GM19043 (cell line): Measurements from ENCODE around the gene AMBRA1.
A peak's percentile ranks its signal among the peaks of the same experiment; 100 is the strongest.

Experiments used
- ATAC-seq: cut with Tn5 transposase; IDR thresholded peaks from one replicate; pipeline ENCODE4 v1.9.1; 2021; ENCODE audit warnings: low read depth; ENCODE audit not compliant: unreplicated experiment

The AMBRA1 gene

DNA sequence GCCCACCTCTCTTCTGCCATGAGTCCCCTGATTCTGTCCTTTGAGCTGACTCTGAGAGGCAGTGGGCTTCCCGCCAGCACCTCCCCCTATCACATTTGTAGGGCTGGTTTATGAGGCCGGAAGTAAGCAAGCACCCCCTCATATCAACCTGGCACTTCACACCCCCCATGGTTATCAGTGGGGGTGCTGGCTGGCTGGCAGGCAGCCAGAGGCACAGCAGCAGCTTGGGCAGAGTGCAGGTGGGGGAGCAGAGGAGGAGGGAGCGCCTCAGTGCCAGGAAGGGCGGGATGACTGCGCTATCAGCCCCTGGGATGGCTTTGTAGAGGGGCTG, 179.4 kb downstream of the AMBRA1 start:
- no peak for ATAC-seq

DNA sequence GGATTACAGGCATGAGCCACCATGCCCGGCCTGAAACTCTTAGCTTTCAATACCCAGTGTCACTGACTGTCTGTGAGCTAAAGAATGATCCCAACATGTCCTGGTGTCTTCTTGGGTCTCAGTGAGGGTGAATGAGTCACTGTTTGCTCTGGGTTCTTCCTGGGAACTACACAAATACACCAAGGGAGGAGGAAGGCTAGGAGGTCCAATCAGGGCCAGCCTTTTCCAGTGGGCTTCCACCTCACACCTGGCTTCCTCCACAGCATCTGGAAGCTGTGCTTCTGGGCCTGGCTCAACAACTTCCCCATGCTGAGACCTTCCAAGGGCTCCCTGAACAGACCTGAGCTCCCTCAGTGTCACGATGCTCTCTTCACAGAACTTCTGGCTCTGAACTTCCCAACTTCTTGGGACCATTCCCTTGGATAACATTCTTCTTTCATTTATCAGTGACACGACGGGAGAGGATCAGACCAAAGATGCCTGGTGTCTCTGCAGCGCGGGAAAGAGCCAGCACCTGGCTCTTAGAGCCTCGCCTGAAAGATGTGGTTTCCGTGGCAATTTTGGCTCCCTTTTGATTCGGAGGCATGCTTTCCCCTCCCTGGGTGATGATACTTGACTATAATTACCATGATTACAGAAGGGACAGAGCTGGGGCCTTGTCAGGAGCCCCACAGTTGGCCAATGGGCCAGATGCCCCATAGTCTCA, 179.9 kb downstream of the AMBRA1 start:
- ATAC-seq: no peak

DNA sequence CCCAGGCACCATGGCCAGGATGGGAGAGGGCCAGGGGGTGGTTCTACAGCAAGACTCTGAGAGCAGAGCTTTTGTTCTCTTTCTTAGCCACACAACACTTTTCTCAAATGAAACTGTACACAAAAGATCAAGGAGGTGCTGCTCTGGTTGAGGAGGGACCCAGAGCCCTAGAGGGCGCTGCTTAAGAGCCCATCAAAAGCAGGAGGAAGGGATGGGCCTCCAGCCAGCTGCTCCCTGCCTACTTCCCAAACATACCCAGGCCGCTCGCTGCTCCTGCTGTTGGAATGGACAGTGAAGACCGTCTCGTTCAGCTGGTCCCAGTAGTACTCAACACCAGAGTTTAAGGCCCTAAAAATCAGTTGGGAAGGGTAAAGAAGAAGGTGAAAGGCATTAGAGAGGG, 183.8 kb downstream of the AMBRA1 start:
- ATAC-seq: no peak

DNA sequence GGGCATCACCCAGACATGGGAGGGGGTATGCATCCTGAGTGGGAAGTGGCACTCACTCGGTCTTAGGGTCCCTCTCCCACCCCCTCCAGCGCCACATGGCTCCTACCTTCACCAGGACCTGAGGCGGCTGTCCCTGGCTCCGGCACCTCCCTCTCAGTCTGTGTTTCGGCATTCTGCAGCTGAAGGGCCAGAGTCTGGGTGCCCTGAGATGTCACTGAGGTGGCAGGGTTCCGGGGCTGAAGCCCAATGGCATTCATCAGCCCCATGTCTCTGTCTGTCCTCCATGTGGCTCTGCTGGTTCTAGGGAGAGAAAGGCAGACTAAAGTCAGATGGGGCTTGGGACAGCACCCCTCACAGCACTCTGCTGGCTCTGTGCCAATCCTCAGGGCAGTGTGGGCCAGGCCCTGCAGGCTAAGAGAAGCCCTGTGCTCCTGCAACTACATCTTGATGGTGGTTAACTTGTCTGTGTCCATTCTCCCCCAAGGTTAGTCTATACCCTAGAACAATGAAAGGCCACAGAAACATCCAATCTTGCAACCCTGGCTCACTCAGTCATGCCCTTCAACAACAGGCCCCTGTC, 185.3 kb downstream of the AMBRA1 start:
- ATAC-seq: no peak

DNA sequence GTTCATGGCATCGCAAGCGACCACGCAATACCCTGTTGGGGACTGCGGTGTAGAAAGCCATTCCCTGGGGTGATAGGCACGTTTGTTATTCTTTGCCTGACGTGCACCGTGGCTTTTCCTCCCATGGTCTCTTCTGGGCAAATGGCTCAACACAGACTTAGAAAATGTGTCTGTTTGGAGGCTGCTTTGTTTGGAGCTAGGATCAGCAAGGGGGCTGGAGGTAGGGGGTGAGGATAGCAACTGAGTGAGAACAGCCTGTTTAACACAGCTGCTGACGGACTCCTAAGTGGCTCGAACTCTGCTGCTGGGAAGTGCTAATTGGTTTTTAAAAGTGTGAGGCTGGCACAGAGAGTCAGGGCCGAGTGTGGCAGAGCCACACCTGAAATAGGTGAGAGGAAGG, 186.2 kb downstream of the AMBRA1 start:
- no peak for ATAC-seq

DNA sequence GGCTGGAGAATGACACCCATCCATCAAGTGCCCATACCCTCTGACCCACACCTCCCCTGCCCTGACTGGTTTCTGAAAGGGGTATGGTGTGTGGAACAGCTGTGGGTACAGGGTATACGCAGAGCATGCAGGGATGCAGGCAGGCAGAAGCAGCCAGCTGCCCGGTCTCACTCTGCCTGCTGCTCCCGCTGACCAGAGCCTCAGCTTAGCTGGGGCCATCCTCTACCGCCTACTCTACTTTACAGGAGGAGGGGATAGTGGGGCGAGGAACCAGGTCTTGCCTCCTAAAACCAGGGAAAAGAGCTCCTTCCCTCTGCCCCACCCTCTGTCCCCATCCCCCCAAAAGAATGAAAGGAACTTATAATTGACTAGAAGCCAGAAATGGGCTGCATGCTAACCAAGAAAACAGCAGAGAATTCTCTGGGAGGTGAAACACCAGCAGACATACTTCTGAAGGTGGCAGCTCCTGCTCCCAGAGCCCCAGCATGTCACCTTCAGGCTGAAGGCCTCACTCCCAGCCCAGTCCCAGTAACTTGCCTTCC, 189.3 kb downstream of the AMBRA1 start:
- no peak for ATAC-seq

DNA sequence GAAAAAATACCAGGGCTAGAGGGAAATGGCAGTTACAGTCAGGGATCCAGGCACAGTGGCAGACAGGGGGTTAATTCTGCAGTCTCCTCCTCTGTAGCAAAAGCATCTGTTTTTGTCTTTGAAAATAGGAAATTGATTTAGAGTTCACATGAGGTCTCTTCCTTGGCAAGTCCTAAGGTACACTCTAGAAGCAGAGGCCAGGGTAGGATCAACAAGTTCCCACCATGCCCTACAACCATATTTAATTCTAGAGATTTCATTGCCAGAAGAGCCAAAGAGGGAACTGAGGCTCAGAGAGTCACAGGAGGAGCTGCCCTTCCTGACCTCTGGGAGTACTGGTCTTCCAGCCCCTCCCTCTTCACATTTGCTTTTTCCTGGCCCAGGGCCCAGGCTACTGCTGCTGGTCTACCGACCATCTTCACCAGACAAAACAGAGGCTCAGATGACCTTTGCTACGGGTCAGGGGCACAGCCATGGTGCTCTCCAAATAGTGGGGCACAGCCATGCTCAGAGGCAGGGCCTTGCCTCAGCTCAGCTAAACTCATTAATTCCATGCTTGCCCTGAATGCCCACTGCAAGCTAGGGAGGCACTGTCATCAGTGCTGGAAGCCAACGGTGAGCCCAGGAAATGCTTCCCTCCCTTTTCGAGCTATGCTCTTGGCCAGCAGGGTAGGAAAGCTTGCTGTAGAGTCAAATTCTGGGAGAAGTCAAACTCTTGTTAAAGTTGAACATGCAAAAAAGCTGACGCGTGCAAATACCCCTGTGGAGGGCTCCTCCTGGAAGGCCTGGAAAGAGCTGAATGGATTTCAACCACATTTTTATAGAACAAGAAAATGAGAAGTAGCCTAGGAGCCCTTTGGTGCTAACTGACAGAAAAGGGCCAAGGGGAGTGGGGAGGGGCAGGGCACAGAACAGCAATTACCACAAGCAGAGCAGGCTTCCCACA, 190.6 kb downstream of the AMBRA1 start:
- ATAC-seq: no peak

DNA sequence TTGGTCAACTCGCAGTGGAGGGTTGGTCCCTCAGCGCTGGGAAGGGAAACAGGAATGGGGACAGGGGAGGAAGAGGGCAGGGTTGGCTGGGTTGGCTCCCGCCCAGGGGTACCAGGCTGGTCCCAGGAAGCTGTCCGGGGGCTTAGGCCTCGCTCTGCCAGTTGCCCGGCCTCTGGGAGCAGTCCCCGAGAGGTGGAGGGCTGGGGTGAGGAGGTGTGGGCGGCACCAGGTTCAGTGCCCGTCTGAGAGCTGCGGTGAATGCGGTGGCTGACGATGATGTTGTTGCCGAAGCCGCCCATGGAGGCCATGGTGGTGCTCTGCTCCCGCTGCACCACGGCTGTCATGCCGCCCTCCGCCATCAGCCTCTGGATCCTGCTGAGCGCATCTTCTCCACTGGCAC, 196.3 kb downstream of the AMBRA1 start:
- no peak for ATAC-seq

DNA sequence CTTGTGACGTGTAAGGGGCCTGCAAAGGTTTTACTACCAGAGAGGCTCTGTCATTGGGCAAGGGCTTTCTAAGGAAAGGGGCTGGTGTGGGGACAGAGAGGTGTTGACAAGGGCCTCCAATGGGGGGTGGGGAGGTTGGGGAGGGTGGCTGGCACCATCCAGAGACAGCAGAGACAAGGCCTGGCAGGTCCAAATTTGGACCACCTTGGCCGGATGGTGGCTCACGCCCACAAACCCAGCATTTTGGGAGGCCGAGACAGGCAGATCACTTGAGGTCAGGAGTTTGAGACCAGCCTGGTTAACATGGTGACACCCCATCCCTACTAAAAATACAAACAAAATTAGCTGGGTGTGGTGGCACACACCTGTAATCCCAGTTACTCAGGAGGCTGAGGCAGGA, 200.1 kb downstream of the AMBRA1 start:
- no peak for ATAC-seq

DNA sequence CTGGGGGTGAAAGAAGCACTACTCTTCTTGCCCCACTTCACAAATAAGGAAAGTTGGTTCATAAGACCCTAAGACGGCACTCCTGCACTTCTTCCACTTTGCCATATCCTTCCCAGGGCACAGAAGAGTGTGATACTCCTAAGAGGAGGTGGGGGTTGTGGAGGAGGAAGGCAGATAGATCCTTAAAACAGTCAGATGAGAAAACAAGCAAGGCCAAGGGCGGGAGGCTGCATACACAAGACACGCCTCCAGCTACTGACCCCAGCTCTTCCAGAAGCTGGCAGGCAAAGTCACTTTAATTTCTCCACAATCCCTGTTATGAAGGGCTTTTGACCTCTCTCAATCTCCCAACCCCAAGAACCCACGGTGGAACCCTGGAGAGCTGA, 200.6 kb downstream of the AMBRA1 start:
- no peak for ATAC-seq

DNA sequence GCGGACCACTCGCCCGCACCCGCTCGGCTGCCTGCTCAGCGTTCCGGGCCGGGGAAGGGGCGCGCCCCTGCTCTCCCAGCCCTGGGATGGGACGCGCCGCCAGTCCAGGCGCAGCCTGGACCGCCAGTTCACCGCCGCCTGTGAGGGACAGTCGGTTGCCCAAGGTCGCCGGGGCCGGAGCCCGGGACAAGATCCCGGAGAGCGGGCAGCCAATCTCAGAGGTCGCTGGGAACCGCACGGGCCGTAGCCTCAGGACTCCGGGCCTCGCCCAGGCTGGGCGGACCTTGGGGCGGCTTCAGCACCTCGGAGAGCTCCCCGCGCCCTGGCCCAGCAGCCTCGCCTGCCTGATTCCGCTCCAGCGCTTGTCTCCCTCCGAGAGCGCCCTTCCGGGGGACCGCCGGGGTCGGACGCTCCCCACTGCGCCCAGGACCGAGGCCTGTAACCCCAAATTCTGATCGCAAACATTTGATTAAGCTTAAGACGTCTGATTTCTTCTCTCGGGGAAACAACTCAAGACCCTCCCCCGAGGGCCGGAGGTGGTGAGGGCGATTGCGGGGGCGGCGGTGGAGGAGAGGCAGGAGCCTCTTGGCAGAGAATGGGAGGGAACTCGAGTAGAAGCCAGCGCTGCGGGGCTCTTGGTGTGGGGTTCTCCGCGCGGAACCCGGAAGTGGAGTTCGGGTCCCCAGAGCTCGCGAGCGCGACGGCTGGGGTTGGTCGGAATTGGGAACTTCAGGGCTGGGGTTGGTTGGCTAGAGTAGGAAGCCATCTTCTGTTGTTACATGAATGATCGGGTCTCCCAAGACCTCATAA, 201.2 kb downstream of the AMBRA1 start:
- ATAC-seq: peak; percentile 60

DNA sequence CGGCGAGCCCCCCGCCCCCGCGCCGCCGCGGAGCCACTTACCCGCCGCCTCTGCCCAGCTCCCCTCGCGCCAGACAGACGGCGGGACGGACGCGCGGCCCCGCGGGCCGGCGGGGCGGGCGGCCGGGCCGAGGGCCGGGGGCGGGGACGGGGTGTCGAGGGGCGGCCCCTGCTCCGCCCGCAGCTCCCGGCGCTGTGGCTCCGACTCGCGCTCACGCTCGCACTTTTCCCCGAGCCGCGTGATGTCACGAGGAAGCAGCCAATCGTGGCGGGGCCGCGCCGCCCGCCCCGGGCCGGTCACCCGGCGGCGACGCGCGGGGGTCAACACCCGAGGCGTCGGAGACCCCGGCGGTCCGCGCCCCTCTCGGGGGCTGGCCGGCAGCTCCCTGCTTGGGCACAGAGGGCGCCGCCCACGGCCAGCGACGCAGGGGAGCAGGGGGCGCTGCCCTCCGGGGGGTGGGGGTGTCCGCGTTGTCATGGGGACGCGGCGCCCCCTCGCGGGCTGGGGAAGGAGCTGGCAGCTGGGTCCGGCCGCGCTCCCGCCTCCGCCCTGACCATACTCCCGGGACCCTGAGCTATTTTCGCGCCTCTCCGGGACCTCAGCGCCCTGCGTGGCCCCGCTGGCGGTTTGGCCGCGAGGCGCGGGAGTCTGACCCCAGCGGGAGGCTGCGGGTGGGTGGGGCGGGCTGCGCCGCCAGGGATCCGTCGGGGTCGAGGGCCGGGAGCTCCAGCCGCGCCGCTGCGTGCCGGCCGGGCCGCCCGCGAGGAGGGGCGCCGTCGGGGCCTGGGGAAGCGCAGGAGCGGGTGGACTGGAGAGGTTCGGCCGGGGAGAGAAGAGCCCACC, 202.0 kb downstream of the AMBRA1 start, which contains the start of gene CHRM4:
Gene CHRM4 (minus strand): TSS at position 199 of the 843 bp plus-strand sequence. CDS start 5,219 bp downstream, outside the sequence.
- no peak for ATAC-seq

DNA sequence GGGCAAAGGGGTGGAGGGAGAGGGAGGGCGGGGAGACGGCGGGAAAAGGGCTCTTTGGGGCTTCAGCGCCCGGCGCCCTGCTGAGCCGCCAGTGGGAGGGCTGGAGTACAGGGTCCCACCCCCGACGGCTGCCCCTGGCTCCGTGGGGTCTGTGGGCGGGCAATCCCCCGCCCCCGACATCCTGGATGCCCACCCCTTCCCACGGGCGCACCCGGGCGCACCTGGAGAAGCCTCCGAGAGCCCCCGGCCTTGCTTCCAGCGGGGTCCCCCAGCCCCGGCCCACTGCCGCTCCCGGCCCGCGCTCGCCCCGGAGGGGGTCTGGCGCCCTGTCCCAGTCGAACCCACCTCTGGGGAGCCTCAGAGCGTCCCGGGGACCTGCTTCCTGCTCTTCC, 202.6 kb downstream of the AMBRA1 start:
- ATAC-seq: no peak

DNA sequence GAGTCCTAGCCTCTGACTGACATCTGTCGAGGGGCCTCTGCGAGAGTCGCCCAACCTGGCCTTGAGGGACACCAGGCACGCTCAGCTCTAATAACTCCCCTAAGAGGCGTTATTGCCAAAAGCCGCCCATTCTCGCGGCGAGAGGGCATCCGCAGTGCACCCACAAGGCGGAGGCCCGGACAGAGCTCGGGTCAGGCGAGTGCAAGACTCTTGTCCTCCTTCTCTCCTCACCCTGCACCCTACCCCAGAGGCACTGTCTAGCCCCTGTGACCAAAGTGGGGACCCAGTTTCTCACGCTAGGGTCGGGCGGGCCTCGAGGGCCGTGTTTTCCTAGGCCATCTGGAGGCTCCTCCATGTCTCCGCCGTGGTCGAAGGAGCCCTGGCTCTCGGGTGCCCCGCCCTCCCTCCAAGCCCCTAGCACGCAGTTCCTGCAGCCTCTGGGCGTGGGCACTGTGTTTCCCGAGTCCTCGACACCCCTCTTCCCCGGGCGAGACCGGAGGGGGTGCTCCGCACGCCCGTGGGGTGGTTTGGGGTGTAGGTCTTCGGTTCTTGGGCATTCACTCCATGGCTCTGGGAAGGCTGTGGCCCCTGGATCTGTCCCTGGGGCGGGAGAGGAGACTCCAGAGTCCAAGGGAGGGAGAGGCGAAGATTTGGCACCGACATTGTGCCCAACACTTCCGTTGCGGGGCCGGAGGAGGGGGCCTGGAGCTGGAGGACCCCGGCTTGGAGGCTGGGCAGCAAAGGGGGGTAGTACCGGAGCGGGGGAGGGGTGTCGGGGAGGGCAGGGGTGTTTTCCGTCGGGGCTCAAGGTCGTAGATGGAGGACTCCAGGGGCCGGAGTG, 203.3 kb downstream of the AMBRA1 start:
- ATAC-seq: no peak

DNA sequence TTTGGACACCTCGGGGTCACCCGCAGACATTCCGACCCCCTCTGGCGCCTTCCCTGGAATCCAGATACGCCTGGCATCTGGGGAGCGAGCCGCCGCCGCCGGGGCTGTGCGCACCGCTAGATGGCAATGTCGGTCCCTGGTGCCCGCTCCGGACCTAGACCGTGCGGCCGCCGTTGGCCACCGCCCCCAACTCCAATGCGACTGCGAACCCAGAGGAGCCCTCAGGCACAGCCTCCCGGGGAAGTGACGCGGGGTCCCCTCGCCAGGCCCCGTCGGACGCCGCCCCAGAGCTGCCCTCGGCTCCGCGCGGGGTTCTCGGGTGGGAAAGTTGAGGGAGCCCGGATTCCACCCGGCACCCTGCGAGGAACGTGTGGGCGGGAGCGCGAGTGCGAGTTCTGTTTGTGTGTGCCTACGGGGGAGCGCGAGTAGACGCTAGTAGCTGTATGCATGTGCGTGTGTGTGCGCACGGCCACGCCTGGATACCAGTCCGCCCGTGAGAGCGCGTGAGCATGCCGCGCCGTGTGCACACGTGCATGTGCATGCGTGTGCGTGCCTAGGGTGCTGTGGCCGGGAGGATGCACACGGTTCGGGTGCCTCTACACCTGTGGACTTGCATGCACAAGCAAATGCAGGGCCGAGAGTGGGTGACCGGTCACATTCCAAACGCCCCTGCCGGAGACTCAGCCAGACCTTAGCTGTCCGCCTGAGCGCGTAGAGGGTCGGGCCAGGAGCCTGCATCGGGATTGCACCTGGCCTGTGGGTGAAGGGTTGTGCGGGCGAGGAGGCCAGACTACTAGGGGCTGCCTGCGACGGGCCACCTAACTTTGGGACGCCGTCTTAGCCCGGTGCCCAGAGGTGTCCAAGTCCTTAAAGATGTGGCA, 204.1 kb downstream of the AMBRA1 start:
- ATAC-seq: no peak

DNA sequence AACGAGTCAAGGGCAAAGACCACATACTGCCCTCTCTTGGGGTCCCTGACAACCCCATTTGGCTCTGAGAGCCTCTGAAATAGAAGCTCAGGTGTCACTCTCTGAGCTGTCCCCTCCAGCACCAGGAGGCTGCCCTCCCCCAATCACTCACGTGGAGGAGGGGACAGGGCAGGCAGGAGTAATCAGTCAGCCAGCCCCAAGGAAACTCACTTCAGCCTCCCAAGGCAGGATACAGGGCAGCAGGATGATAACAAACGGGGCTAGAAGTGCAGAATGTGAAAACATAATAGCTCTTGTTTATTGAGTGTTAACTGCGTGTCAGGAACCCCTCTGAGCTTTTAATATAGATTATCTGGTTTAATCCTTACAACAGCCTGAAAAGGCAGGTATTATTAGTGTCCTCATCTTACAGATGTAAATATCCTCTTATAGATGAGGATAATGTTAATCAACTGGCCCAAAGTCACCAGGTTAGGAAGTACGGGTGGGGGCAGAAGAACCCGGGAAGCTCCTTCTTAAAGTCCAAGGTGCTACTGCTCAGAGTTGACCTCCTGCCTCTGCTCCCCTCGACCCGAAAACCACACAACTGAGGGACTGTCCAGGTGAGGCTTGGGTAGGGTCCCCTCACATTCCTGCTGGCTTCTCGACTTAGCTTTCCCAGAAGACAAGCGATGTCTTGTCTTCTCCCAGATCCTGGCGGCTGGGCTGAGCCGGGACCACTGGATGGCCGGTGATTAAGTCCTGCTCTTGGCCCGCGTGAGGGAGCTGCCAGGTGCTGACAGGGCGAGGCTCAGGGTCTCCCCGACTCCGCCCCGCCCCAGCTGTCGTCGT, 205.0 kb downstream of the AMBRA1 start:
- ATAC-seq: no peak
